G401.6 (cell line): ENCODE results near the gene LRRC45.

ENCODE experiments used
- FAIRE-seq: peaks from 2 replicates; lab custom pipeline; 2012; peaks lifted over from hg19 to GRCh38; lab: Jason Lieb, UNC

Gene LRRC45

DNA sequence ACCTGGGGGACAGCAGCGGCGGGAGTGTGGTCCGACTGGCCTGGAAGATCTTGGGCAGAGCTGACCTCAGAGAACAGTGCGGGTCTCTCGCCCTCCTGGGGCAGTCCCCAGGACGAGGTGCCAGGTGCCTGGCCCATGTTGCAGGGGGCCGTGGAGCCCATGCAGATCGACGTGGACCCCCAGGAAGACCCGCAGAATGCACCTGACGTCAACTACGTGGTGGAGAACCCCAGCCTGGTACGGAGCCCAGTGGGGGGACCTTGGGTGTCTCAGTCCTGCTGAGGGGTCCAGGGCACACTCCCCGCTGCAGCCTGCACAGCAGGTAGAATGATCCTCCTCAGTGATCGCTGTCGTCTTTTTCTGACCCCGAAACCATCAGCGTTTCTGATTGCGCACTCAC is 30.0 kb downstream of the LRRC45 start:
- FAIRE-seq: no peak

GRCh38 chr17:82053556-82054263 is 30.6 kb downstream of the LRRC45 start:
- FAIRE-seq: no peak

DNA sequence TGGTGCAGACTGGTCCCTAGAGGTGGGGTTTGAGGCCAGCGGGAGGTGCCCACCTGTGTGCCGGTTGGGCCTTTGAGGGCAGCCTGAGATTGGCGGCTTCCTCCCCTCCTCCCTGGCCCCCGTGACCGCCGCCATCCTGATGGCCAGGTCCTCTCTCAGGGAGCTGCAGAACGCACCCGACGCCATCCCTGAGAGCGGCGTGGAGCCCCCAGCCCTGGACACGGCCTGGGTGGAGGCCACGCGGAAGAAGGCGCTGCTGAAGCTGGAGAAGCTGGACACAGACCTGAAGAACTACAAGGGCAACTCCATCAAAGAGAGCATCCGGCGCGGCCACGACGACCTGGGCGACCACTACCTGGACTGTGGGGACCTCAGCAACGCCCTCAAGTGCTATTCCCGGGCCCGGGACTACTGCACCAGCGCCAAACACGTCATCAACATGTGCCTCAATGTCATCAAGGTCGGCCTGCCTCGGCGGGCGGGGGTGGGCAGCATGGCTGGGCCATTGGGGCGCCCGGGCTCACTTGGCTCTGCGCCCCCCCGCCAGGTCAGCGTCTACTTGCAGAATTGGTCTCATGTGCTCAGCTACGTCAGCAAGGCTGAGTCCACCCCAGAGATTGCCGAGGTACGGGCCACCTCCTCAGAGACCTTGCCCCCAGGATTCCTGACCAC is 31.4 kb downstream of the LRRC45 start:
- no peak for FAIRE-seq

- no peak for FAIRE-seq
Measured at GRCh38 chr17:82055023-82055964, 32.2 kb downstream of the LRRC45 start.

- FAIRE-seq: no peak
Measured at GRCh38 chr17:82055965-82056728, 33.0 kb downstream of the LRRC45 start.

DNA sequence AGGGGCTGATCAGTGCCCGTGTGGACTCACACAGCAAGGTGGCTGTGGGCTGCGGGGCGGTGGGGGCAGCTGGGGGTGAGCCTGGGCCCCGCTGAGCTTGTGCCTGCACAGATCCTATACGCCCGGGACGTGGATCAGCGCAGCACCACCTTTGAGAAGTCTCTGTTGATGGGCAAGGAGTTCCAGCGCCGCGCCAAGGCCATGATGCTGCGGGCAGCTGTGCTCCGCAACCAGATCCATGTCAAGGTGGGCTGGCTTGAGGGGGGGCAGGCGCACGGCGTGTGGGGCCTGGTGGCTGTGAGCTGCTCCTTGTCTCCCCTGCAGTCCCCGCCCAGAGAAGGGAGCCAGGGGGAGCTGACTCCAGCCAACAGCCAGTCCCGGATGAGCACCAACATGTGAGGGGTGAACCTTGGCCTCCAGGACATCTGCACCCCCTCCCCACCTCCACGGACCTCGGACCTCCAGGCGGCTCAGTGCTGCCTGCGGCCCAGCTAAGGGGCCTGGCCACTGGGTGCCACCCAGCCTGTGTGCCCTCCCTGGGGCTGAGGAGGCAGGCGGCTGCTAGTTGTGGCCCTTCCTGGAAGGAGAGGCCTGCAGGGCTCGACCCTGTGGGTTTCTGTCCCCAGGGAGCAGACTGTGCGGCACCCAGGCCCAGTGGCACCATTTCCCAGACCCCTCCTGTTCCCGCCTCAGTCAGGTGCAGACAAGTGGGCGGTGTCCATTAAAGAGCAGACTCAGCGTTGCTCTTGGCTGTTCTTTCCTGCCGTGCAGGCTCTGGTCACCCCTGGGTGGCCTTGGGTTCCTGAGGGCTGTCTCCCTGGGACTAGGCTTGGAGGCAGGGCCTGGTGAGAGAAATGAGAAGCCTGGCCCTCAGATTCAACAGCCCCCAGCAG is 33.9 kb downstream of the LRRC45 start:
- FAIRE-seq: no peak

GRCh38 chr17:82058230-82058854 is 35.2 kb downstream of the LRRC45 start:
- no peak for FAIRE-seq

GRCh38 chr17:82058855-82059249 is 35.7 kb downstream of the LRRC45 start:
- FAIRE-seq: no peak

- no peak for FAIRE-seq
Measured at GRCh38 chr17:82059272-82060000, 36.3 kb downstream of the LRRC45 start.

DNA sequence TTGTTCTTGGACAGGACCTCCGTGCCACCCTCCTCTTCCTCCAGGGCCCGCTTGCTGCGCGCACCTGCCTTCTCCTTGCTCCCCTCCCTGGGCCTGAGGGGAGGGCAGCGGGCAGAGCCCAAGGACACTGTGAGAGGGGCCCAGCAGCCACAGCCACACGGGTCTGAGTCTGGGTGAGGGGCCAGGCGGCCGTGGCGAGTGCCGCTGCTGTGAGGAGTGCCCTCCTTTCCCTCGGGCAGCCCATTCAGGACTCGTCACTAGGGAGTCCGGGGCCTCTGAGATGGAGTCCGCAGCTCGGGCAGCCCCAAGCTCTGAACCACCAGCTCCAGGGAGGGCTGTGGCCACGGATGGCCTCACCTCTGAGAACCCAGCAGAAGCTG is 36.9 kb downstream of the LRRC45 start:
- no peak for FAIRE-seq

GRCh38 chr17:82060614-82061013 is 37.5 kb downstream of the LRRC45 start:
- FAIRE-seq: no peak

DNA sequence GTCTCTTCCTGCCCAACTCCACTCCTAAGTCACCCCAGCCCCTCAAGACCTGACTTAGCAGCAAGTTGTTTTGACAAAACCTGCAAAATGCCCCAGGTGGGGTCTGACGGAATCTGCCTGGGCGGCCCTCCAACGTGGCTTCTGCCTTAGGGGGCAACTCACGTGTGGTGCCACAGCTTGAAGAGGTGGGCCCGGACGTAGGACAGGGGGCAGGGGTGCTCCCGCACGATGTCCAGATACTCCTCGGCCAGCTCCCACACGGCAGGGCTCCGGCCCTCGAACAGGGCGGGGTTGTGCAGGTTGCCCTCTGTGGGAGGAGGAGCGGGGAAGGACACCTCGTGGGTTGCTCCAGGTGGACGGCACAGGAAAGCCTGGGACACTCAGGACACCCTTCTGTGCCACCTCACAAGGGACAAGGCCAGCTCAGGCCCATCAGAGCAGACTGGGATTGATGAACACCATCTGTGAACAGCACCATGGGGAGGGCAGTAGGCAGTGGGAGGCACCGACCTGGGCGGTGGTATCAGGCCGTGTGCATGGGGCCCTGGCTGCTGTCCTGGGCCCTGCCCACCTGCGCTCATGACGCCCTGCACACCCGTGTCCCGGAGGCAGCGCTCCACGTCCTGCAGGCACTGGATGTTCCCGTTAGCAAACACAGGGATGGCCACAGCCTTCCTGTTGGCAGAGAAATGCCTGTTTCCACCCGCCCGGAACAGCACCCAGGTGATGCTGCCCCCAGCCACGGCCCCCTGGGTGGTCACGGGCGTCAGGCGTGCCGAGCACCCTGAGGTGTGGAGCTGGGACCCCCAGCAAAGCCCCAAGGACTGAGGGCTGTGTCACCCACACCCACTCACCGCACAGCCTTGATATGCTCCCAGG is 38.2 kb downstream of the LRRC45 start:
- no peak for FAIRE-seq

- FAIRE-seq: no peak
Measured at GRCh38 chr17:82062076-82062983, 39.2 kb downstream of the LRRC45 start.

- FAIRE-seq: no peak
Measured at GRCh38 chr17:82062984-82063368, 39.9 kb downstream of the LRRC45 start.

DNA sequence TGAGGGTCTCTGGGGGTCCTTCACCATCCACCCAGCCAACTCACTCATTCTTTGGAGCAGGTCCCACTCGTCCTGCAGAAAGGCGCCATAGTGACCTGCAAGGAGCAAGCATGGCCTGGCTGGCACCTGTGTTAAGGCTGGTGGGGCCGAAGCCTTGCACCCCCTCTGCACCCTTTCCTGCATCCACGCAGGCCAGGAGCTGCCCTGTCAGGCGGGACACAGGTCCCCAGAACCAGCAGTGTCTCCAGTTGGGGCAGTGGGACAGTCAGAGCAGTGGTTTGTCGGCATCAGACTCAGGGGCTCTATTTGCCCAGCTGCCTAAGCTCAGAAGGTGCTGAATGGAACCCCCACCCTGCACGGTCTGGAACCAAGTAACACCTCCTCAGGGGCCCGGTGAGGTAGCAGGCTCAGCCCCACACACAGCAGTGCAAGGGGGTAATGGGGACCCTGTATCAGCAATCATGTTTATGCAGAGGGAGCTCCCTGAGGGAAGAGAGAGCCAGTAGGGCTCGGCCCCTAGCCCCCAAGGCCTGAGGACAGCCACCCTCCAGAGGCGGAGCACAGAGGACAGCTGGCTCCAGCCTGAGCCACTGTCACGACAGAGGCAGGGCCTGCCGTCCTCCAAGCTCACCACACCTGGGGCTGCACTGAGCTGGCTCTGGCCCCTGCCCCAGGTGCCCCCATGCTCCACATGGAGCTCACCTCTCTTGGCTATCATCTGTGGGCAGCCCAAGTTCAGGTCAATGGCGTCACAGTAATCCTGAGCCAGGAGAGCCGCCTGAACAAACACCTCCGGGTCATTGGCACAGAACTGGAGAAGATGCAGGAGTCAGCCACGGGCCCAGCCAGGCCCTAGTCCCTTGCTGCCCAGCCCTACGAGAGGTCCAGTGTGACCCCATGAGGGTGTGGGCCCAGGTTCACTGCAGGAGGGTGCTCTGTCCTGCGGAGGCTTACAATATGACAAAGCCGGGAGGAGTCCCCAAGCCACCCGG is 40.6 kb downstream of the LRRC45 start:
- FAIRE-seq: no peak

- FAIRE-seq: no peak
Measured at GRCh38 chr17:82064433-82065192, 41.5 kb downstream of the LRRC45 start.
